CD4-positive, alpha-beta T cell treated with Interferon gamma for 1 hour (primary cell): Measurements from ENCODE around the gene MGAT4C.
"Not testable (repeated sequence)": the region's sequence is repeated elsewhere in the genome, so short reads cannot be mapped to it uniquely, and the experiment has no call there.

Experiments
- DNase-seq: peaks from one replicate; pipeline ENCODE4 v3.0.0-alpha.2; 2020

MGAT4C gene

GRCh38 chr12:86256163-86256562, at the start of gene MGAT4C:
Gene MGAT4C, minus strand, starts transcription at chr12:86256391.
- DNase-seq, result no peak

GRCh38 chr12:86296396-86296795, 40.2 kb upstream of the MGAT4C start:
- DNase-seq, result not testable (repeated sequence)

DNA sequence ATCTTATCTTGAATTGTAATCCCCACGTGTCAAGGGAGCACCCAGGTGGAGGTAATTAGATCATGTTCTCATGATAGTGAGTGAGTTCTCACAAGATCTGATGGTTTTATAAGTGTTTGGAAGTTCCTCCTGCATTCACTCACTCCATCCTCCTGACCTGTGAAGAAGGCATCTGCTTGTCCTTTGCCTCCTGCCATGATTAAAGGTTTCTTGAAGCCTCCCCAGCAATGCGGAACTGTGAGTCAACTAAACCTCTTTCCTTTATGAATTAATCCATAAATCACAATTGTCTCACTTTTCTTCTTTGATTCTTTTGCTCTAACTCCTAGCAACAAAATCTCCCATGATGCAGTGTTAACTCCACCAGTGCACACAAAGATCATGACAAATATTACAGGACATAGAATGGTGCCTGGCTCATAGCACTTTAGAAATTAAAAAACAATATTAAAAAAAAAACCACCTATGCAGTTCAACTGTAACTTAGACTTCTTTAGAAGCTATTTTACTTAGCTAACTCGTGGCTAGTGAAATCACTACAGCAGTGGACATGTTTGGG, 37.6 kb upstream of the MGAT4C start:
- no peak for DNase-seq

DNA sequence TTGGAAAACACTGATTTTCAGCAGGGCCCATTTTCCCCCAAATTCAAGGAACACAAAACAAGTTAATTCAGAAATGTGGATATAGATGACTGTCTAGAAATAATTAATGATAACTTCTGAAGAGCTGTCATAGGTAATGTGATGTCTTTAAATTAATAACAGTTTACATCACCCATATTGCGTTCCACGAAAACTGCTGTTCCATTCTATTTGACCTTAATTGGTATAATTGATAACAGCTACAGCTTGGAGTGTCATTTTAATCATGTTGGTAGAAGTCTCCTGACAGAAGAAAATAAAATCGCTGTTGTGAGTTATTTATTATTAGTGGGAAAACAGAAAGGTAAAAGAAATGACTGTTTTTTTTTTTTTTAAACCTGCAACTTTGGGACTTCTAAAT, 36.3 kb upstream of the MGAT4C start:
- DNase-seq, result no peak

DNA sequence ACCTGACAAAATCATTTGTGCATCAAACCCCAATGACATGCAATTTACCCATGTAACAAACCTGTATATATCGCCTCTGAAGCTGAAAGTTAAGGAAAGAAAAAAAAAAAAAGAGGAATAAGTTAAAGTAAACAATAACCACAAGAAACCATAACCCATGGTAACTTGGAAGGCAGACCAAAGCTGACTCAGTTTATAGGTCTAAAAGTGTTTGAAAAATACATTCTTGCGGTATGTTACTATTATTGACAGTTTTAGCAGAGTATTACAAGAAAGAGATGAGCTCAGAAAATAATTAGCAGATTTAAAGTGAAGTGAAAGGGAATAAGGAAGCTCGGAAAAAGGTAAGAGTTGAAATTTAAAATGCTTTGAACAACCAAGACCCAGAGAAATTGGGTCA, 34.4 kb upstream of the MGAT4C start:
- DNase-seq, result no peak

GRCh38 chr12:86286119-86286518, 29.9 kb upstream of the MGAT4C start:
- DNase-seq, result no peak

DNA sequence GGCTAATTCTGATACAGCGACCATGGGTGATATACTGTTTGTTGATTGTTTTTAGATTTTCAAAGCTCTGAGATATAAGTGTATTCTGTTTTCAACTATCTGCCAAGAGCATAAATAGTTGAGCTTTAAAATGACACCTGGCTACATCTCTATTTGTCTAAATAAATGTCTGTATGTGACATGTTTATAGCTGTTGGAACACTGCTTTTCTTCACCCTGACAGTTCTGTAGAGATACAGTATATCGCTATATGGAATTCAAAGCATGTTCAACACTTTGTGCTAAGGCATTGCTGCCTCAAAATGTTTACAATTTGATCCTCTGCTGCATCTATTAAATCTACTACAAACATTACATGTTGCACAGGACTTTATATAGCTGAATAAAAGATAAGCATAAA, 27.4 kb upstream of the MGAT4C start:
- DNase-seq, result no peak

- DNase-seq, result no peak
Measured at GRCh38 chr12:86275356-86275755, 19.2 kb upstream of the MGAT4C start.

DNA sequence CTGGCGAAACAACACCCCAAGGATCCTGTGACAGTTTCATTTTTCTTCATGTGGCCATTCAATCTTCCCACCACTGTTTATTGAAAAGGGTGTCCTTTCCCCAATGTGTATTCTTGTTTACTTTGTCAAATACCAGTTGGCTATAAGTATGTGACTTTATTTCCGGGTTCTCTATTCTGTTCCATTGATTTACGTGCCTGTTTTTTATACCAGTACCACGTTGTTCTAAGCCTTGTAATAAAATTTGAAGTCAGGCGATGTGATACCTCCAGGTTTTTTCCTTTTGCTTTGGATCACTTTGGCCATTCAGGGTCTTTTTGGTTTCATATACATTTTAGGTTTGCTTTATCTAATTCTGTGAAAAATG, 9.1 kb upstream of the MGAT4C start:
- no peak for DNase-seq

GRCh38 chr12:86264451-86265328, 8.5 kb upstream of the MGAT4C start:
- no peak for DNase-seq

DNA sequence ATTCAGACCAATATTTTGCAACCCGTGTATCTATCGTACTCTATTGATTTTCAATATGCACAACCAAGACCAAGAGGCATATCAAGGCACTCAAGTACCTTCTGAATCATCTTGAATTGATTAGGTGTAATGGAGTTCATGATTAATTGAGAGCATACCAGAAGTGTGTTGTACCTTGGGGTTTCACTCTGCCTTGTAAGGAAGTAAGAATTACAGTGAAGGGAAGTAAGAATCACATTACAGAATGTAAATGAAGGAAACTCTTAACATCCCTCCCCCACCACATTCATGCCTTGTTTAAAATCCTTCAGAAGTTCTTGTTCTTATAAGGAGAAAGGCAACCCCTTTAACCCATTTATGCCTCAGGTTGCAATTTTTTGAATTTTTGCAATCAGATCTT, 5.4 kb upstream of the MGAT4C start:
- no peak for DNase-seq

GRCh38 chr12:86261142-86261541, 5.0 kb upstream of the MGAT4C start:
- no peak for DNase-seq

- DNase-seq, result no peak
Measured at GRCh38 chr12:86260183-86260582, 4.0 kb upstream of the MGAT4C start.

DNA sequence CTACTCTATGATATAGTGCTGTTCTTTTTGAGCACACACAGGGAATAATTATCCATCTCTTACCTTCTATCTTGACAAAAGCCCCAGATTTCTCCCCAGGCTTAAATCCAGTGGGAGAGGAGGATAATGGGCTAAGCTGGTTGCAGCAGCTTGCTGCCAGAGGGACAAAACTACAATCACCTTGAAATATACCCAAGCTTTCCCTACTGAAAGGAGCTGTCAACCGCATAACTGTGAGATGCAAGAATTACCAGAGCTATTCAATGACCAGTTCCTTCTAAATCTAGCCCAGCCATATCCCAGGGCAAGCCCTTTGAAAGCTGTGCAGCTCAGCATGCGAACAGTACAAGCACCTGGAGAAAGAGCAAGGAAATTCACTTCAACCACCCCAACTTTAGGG, 943 bp upstream of the MGAT4C start:
- no peak for DNase-seq

DNA sequence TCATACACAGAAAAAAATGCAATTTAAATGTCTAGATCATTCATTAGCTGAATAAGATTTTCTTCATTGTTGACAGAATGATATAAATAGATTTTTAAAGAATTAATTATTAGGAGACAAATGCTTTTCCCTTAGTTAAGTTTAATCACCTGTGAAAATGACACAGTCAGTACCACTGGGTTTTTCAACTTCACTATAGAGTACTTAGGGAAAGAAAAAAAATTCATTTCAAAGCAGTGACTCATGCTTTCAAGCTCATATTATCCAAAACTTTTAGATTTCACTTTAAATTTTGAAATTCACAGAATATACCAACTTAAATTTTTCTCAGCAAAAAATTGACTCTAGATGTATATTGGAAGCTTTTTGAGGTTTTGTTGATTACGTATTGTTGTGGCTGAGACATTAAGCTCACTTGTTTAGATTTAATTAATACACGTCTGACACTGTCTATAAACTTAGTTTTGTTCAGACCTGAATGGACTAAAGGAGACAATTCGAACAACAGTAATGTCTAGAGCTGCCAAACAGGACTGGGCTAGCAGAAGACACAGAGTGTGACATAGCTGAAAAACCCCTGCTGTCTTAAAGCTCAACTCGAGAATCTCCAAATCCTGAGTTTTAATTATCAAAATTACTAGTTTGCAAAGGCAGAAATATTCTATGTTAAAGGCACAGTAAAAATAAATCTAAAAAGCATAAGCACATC, 1.6 kb downstream of the MGAT4C start:
- no peak for DNase-seq

DNA sequence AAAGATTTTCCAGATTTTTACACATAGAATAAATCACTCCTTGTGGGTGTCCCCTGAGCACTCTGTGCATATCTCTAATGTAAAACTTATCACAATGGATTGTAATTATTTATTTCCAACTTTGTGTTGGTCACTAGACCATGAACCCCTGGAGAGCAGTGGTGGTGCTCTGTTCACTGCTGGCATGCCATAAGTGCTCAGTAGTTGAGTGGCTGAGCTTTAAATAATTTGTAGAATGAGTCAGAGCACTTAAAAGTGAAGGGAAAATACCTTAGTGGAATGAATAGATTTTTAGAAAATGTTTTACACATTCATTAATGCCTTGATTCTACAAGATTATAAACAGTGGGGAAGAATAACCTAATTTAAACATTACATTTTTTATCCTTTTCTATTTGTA, 6.3 kb downstream of the MGAT4C start:
- no peak for DNase-seq

DNA sequence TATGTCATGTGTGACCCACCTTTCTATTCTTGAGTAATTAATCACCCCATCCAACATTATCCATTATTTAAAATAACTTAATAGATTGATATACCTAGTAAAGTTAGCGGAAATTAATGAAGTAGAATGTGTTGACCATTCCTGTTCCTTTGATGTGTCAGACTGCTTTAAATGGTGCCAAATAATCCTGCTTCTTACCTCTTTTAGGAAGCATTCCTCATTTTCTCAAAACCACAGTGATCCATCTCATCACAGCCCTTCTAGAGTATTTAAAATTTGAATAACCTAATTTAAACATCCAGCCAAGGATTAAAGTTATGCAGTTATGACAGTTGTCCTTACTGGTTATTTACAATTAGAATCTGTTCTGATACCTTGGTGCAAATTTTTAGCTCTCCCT, 6.9 kb downstream of the MGAT4C start:
- no peak for DNase-seq

GRCh38 chr12:86247871-86248270, 8.3 kb downstream of the MGAT4C start:
- no peak for DNase-seq

DNA sequence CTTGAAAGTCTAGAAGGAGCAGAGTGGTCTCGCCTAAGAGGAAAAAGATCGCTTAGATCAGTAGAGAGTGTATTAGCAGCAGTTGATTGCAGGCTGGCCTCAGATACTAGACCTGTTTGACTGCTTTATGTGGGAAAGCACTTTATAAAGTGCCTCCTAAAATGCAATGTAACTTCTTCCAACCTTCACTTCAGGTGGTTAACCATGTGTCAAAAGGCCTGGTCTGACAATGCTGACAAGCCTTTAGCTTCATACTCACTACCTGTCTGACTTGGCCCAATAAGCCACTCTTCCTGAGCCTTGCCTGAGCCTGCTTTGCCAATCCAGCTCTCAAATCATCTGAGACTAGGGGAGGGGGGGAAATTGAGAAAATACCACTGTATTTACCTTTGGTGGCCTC, 14.6 kb downstream of the MGAT4C start:
- DNase-seq, result no peak

DNA sequence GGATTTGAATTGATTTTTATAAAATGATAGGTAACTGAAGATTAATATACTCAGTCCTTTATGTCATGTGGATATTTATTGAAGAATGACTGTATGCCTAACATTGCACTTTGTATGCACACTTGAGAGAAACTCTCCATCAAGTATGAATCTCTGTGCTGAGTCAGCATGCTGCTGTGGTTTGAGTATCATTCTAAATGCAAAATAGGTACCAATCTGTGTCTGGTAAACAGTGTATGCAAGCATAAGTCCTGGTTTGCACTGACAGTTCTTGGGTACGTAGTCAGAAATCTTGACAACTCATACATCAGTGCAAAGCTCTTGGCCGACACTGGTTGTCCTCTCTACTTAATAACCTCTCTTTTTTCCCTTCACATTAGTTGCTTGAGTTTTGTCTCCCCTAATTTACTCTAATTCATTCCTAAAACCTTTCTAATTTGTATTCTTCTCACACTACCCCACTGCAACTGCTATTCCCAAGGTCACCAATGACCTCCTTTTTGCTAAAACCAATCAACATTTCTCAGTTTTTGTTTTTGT, 21.8 kb downstream of the MGAT4C start:
- no peak for DNase-seq

DNA sequence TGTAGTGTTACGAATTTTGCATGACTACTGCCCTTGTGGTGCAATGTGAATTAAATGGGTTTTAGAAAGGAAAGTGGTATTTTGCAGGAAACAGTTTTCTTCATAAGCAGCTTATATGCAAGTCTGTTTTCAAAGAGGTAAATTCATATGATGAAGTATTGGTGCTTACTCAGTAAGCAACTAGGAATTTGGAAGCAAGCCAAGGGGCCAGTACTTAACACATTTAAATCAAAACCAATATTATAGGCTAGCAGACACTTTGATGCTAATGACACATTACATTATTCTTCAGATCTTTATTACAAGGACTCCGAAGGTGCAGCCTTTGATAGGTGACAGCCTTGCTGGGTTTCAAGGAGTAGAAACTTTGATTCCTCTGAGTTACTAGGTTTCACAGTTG, 23.1 kb downstream of the MGAT4C start:
- no peak for DNase-seq

- DNase-seq, result no peak
Measured at GRCh38 chr12:86230516-86231146, 25.6 kb downstream of the MGAT4C start.

DNA sequence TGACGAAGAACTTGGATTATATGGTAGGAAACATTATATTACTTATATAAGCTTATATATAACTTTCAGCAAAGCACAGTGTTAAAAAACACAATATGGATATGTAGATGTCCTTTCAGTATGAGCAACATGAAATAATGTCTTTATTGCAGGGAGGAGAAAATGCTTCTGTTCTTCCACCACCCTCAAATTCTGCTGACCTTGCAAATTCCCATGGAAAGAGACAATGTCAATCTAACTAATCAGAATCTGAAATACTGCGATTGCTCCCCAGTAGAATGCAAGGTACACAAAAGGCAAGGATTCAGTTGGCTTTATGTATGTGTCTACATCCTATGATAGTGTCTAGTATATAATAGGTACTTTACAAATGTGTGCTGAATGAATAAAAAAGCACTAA, 26.4 kb downstream of the MGAT4C start:
- DNase-seq, result no peak
